ENCODE data around the gene PTGER3.

DNA sequence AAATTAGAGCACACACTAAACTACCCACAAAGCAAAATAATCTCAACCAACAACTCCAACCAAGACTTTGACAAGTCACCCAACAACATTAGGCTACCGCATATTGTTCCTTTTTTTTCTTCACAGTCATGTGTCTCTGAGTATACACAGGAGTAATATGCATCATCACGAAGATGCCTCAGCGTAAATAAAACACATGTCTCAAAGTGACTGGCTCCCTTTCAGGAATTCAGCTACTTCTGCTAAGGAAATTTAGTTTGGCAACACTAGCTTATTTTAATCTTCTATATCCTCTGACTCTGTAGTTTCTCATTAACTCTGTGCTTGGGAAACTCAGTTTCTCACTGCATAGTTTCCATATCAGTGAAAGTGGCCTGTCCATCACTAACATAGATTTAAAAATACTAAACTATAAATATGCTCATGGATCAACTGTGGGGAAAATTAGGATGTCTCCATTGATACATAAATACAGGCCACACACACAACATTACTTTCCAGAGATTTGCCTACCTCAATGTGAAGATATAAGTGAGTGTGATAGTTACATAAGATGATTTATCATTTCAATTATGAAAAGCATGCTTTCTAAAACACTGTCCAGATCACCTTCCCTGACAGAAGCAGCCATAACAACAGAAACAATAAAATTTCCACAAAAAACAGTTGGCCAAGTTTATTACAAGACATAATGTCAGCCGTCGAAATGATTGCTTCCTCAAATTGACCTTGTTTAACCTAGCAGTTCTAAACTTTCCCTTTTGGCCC, 113.2 kb downstream of the PTGER3 start:
- no peak for TF ChIP-seq SP1 (IDR thresholded peaks at IDR 0.05)
- TF ChIP-seq ARNT (IDR thresholded peaks at IDR 0.05), result no peak
- no peak for TF ChIP-seq FOXK2 (IDR thresholded peaks at IDR 0.05)
- TF ChIP-seq BHLHE40 (IDR thresholded peaks at IDR 0.05; ENCODE audit: borderline replicate concordance), result no peak
- no peak for TF ChIP-seq SUZ12 (IDR thresholded peaks at IDR 0.05)
- no peak for TF ChIP-seq ELF4 (IDR thresholded peaks at IDR 0.05)
- no peak for TF ChIP-seq TARDBP (IDR thresholded peaks at IDR 0.05)
- no peak for TF ChIP-seq FOXM1 (IDR thresholded peaks at IDR 0.05; ENCODE audit: borderline replicate concordance)
- TF ChIP-seq ZNF384 (IDR thresholded peaks at IDR 0.05), result no peak
- TF ChIP-seq HDGF (IDR thresholded peaks at IDR 0.05; ENCODE audit: borderline replicate concordance), result no peak
